ENCODE measurements around the gene YWHAE.

- no peak for TF ChIP-seq CTCF (IDR thresholded peaks at IDR 0.05; ENCODE audit: insufficient read depth, low read length, poor library complexity, severe bottlenecking)
- TF ChIP-seq EZH2phosphoT487 (conservative IDR thresholded peaks at IDR 0.05; ENCODE audit: low read length), result no peak
Observed at GRCh38 chr17:1372618-1373017, 27.4 kb downstream of the YWHAE start.
